BE2C (cell line): ENCODE results near the gene MRPS14.
A peak's percentile ranks its signal among the peaks of the same experiment; 100 is the strongest.
"Not testable (repeated sequence)": the region's sequence is repeated elsewhere in the genome, so short reads cannot be mapped to it uniquely, and the experiment has no call there.

ENCODE experiments used
- DNase-seq: peaks from one replicate; pipeline ENCODE4 v3.0.0-alpha.2; 2020
- H3K27me3 ChIP-seq: fragments of 250-450 bp; sonication (Bioruptor Pico); 2 replicates; pipeline ENCODE4 v1.5.1; 2020; ENCODE audit warnings: mild to moderate bottlenecking
- H3K36me3 ChIP-seq: fragments of 250-450 bp; sonication (Bioruptor Pico); 2 replicates; pipeline ENCODE4 v1.5.1; 2020; ENCODE audit warnings: mild to moderate bottlenecking
- H3K4me1 ChIP-seq: fragments of 250-450 bp; sonication (Bioruptor Pico); 2 replicates; pipeline ENCODE4 v1.5.1; 2020
- H3K4me3 ChIP-seq: 2 replicates; pipeline ENCODE4 v1.5.1; 2011; ENCODE audit warnings: low read depth, low read length
- H3K9me3 ChIP-seq: fragments of 250-450 bp; sonication (Bioruptor Pico); 2 replicates; pipeline ENCODE4 v1.5.1; 2020
- TF ChIP-seq, protein P1 (sequence below): IDR thresholded peaks from 2 replicates; pipeline ENCODE4 v1.5.1; 2012; ENCODE audit warnings: mild to moderate bottlenecking, low read depth, low read length

The MRPS14 gene

DNA sequence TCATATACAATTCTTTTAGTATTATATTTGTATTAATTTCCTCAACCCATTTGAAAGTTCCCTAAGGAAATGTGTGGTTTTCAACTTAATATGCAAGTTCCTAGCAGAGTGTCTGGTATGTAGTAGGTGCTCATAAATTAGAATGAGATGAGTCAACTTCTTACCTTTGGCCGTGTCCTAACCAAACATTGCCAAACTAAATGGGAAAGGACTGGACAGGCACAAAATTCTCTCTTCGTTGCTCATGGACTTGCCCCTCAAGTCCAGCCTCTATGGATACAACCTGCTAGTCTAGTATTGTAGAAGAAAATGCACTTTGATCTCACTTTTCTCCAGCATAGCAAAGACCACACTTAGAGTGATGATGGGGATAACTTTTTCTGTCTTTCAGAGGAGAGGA is 11.6 kb upstream of the MRPS14 start:
- TF ChIP-seq, protein P1, sequence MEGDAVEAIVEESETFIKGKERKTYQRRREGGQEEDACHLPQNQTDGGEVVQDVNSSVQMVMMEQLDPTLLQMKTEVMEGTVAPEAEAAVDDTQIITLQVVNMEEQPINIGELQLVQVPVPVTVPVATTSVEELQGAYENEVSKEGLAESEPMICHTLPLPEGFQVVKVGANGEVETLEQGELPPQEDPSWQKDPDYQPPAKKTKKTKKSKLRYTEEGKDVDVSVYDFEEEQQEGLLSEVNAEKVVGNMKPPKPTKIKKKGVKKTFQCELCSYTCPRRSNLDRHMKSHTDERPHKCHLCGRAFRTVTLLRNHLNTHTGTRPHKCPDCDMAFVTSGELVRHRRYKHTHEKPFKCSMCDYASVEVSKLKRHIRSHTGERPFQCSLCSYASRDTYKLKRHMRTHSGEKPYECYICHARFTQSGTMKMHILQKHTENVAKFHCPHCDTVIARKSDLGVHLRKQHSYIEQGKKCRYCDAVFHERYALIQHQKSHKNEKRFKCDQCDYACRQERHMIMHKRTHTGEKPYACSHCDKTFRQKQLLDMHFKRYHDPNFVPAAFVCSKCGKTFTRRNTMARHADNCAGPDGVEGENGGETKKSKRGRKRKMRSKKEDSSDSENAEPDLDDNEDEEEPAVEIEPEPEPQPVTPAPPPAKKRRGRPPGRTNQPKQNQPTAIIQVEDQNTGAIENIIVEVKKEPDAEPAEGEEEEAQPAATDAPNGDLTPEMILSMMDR = no peak
- no peaks in the 10 kb centered on the region for H3K4me1 ChIP-seq
- DNase-seq = no peak

DNA sequence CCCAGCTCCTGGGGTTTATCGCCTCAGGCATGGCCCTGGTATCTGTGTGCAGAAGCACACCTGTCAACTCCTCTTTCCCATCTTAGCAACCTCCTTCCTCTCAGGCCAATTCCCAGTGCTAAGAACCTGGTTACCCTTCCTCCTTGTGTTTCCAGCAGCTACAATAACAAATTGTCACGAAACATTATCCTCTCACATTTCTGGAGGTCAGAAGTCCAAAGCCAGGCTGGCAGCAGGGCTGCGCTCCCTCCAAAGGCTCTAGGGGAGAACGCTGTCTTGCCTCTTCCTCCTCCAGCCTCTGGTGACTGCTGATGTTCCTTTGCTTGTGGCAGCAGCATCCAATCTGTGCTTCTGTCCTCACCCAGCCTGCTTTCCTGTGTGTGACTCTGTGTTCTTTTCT is 10.7 kb upstream of the MRPS14 start:
- H3K9me3 ChIP-seq = no peaks in the 10 kb centered on the region
- DNase-seq = no peak
- TF ChIP-seq, protein P1 = no peak

More for the DNA sequence above, 11.6 kb upstream of the MRPS14 start:
- Histone ChIP-seq H3K4me3 (no peak overlapping the region), H3K9me3 (no peaks in the 10 kb centered on the region), H3K36me3 (no peaks in the 10 kb centered on the region), H3K27me3 (no peaks in the 10 kb centered on the region)

DNA sequence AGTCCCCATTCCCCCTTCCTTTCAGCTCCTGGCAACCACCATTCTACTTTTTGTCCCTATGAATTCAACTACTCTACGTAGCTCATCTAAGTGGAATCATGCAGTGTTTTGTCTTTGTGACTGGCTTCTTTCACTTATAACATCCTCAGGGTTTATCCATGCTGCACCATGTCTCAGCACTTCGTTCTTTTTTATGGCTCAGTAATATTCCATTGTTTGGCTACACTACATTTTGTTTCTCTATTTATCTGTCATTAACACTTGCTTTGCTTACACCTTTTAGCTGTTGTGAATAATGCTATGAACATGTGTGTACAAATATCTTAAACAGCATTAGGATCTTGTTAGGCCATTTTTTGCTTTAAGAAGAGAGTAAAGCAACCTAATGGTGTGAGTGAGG is 1.5 kb upstream of the MRPS14 start:
- Histone ChIP-seq H3K9me3 (no peaks in the 10 kb centered on the region), H3K4me3 (no peak overlapping the region), H3K27me3 (no peaks in the 10 kb centered on the region), H3K4me1 (no peaks in the 10 kb centered on the region), H3K36me3 (peaks cover 6% of the 10 kb centered on the region)
- no peak for DNase-seq
- TF ChIP-seq, protein P1 = no peak

More for the DNA sequence above, 10.7 kb upstream of the MRPS14 start:
- Histone ChIP-seq H3K27me3 (no peaks in the 10 kb centered on the region), H3K4me3 (no peak overlapping the region), H3K36me3 (no peaks in the 10 kb centered on the region), H3K4me1 (no peaks in the 10 kb centered on the region)

DNA sequence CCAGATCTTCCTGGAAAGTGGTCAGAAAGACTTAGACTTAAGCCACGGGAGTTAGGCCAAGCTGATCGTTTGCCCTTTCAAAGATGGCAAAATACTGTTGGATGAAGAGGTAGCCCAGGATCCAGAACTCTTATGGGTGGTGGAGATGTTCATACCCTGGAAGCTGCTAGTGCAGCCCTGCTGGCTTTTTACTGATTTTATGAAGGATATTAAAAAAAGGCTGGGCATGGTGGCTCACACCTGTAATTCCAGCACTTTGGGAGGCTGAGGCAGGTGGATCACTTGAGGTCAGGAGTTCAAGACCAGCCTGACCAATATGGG is 657 bp upstream of the MRPS14 start:
- peak overlapping the region; percentile 100 for H3K4me3 ChIP-seq
- not testable (repeated sequence) for H3K9me3 ChIP-seq, H3K4me1 ChIP-seq, H3K27me3 ChIP-seq, H3K36me3 ChIP-seq, DNase-seq

DNA sequence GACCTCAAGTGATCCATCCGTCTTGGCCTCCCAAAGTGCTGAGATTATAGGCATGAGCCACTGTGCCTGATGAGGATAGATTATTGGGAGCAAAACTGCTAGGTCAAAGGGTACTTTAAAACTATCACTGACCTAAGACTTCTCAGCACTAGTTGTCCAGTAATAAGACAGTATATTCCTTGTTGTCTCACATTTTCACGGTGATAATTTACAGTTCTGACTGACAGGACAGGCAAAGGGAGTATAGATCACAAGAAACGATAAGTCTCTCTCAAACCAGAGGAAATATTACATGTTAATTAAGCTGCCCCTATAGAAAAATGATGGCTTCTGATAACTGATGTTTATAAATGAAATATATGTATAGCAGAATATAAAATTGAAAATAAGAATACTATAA is 3.7 kb downstream of the MRPS14 start:
- TF ChIP-seq, protein P1 = no peak
- no peaks in the 10 kb centered on the region for H3K4me1 ChIP-seq
- no peaks in the 10 kb centered on the region for H3K27me3 ChIP-seq
- H3K36me3 ChIP-seq = peaks cover 45% of the 10 kb centered on the region
- H3K4me3 ChIP-seq = no peak overlapping the region
- H3K9me3 ChIP-seq = no peaks in the 10 kb centered on the region
- no peak for DNase-seq

DNA sequence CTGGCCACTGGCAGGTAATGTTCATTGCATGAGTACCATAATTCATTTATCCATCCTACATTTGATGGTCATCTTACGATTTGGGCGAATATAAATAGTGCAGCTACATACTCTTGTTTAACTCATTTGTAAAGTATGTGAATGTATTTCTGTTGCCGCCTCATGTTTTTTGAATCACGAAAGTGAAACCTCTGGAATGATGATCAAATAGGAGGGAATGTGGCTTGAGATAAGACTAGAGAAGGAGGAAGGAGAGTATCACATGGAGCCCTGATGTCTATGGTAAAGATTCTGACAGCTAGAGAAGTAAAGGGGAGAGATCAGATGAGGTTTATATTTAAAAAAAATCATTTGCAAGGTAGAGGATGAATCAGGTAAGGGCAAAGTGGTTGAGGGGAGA is 8.0 kb downstream of the MRPS14 start:
- Histone ChIP-seq H3K4me3 (no peak overlapping the region), H3K36me3 (peaks cover 78% of the 10 kb centered on the region)
- TF ChIP-seq, protein P1 = no peak

DNA sequence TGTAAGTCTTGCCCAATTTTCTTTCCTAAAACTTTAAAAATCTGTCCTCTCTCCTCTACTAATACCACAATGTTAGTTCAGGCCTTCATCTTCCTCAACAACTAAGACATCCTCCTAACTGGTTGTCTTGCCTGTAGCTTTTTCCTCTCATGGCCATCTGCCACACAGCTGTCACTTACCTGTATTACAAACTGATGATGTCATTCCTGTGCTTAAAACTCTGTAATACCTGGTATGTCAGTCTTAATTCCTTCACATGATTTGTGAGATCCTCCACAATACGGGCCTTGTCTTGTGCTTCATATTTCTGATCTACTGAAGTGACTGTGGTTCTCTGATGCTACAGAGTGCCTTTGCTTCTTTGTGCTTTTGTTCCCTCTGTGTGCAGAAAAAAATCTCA is 9.8 kb downstream of the MRPS14 start:
- peaks cover 91% of the 10 kb centered on the region for H3K36me3 ChIP-seq
- no peak for DNase-seq

More for the DNA sequence above, 8.0 kb downstream of the MRPS14 start:
- DNase-seq = no peak
- Histone ChIP-seq H3K4me1 (no peaks in the 10 kb centered on the region), H3K27me3 (no peaks in the 10 kb centered on the region), H3K9me3 (no peaks in the 10 kb centered on the region)

More for the DNA sequence above, 9.8 kb downstream of the MRPS14 start:
- Histone ChIP-seq H3K4me1 (no peaks in the 10 kb centered on the region), H3K4me3 (no peak overlapping the region), H3K9me3 (no peaks in the 10 kb centered on the region), H3K27me3 (no peaks in the 10 kb centered on the region)
- TF ChIP-seq, protein P1 = no peak
